Stimulated activated CD4-positive, alpha-beta T cell treated with anti-CD3 and anti-CD28 coated beads, Interleukin-4, amount 100 ng/mL, for 4 hours (primary cell): ENCODE measurements around the gene CR1L.
"Not testable (repeated sequence)": the region's sequence is repeated elsewhere in the genome, so short reads cannot be mapped to it uniquely, and the experiment has no call there.

Experiments used
- DNase-seq, 2 experiments: peaks; one replicate each; pipeline ENCODE4 v3.0.0-alpha.2; 2020

Gene CR1L

DNA sequence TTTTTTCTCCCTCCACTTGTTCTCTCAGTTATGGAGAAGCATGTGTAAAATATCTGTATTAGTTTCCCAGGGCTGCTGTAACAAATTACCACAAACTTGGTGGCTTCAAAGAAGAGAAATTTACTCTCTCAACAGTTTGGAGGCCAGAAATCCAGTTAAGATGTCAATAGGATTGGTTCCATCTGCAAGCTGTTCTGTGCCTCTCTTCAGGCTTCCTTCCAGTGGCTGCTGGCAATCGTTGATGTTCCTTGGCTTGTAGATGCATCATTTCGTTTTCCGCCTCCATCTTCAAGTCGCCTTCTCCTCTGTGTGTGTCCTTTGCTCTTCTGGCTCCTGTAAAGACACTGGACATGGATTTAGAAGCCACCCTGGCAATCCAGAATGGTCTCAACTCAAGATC is 45.6 kb downstream of the CR1L start:
- DNase-seq = not testable (repeated sequence)

DNA sequence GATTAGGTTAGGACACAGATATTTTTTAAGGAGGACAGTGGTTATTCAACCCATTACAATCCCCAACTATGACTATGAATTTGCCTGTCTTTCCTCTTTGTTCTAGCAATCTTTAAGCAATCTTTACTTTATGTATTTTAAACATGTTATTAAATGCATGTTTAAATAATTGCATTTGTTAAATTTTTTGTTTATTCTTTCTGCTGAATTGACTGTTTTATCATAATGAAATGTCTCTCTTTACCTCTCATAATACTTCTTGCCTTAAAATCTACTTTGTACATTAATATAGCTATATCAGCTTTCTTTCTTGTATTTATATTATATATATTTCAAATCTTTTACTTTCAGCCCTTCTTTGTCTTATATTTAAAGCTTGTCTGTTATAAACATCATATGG is 46.1 kb downstream of the CR1L start:
- no peak for DNase-seq

DNA sequence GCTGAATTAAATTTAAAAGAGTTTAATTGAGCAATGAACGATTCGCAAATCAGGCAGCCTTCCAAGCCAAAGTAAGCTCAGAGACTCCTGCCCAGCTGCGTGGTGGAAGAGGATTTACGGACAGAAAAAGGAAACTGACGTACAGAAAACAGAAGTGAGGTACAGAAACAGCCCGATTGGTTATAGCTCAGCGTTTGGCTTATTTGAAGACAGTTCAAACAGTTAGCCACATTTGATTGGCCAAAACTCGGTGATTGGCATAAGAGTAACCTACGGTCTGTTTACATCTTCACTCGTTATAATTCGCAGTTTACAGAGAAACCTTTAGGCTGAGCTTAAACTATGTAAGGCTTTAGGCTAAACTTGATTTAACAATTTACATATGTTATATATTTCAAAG is 46.9 kb downstream of the CR1L start:
- DNase-seq = no peak

DNA sequence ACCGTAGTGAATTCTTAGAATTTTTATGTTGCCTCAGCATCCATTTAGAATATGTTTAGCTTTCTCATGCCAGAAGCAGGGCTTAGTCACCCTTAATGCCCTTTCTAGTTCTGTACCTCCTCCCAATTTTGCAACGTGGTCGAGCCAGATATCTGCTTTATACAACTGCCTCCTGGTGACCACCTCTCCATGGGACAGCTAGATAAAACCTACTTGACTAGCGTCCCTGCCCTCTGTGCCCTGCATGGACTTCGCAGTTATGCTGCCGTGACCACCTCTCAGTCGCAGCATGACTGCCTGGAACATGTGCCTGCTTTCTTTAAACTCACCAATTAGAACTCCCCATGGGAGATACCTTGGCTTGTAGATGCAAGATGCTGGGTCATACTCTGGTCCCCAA is 47.4 kb downstream of the CR1L start:
- DNase-seq = not testable (repeated sequence)

DNA sequence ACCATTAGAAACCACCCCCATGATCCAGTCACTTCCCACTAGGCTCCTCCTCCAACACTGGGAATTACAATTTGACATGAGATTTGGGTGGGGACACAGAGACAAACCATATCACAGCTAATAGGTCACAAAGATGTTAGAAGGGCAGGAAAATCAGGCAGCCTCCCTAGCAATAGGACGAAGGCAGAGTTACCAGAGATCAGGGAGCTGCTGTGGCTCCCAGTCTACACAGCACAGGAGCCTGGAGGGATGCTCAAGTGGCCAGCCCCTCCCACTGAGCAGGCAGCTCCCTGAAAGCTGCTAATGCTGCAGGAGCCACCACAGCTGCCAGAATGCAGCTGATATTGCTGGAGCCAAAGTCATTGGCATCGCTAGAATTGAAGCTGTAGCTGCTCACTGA is 51.0 kb downstream of the CR1L start:
- no peak for DNase-seq

DNA sequence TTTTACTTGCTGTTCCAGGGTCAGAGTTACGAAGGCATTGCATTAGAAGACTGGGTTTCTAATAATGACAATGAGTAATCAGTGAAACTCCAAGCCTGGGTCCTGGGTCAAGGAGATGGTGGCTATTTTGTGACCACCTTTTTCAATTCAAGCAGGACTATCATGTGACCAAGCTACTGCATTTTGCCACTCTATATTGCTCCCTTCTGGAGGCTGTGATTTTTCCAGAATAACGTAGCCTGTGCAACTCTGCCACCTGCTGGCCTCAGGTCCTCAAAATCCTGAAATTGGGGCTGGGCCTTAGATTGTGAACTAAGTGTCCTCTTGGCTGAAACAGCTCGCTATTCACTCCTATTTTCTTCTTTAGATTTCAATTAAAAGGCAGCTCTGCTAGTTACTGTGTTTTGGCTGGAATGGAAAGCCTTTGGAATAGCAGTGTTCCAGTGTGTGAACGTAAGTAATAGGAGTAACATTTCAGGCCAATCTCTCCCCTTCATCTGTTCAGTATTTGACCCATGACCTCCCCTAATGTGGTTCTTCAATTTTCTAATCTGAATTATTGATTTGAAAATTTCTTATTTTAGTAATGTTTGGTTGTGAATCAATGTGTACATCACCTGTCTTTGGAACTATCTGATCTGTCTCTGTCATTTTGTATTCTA is 54.0 kb downstream of the CR1L start:
- peak in 1 of 2 experiments; percentile 20 for DNase-seq

DNA sequence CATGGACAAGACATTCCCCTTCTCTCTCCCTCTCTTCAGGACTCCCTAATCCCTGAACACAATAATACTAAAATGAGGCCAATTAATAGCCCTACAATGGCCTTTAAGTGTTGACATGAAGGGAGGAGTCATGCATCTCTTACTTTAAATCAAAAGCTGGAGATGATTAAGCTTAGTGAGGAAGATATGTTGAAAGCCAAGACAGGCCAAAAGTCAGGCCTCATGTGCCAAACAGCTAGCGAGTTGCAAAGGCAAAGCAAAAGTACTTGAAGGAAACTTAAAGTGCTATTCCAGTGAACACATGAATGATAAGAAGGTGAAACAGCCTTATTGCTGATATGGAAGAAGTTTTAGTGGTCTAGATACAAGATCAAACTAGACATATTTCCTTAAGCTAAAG is 57.4 kb downstream of the CR1L start:
- no peak for DNase-seq

DNA sequence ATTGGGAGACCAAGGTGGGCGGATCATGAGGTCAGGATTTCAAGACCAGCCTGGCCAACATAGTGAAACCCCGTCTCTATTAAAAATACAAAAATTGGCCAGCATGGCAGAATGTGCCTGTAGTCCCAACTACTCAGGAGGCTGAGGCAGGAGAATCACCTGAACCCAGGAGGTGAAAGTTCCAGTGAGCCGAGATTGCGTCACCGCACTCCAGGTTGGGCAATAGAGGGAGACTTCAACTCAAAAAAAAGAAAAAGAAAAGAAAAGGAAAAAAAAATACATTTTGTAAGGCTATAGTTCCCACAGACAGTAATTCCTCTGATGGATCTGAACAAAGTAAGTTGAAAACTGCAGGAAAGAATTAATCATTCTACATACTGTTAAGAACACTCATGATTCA is 58.8 kb downstream of the CR1L start:
- DNase-seq = no peak

DNA sequence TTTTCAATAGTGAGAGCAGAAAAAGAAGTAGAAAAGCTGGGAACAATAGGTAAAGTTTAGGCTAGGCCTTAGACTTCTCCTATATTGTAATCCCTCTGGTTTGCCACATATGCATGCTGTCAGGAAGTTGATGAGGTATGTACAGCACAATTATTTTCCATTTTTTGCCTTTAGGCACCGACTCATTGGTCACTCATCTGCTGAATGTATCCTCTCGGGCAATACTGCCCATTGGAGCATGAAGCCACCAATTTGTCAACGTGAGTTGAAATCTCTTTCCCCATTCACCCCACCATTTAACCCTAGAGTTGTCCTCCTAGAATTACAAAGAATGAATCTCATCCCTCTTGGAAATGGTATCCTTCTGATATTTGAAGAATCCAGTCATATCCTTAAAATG is 63.1 kb downstream of the CR1L start:
- not testable (repeated sequence) for DNase-seq

DNA sequence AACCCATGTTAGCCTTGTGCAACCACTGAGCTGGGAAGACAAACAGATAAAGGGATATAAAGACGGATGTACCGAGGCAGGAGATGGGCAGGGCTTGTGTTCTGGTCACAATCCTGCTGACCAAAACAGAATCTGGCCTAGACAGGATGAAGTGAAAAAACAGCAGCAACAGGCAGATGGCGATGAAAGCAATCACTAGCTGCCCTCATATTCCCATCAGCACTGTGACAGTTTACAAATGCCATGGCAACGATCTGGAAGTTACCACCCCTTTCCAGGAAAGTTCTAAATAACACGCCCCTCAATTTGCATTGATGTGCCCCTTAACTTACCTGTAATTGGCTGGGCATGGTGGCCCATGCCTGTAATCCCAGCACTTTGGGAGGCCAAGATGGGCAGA is 66.4 kb downstream of the CR1L start:
- DNase-seq = no peak

DNA sequence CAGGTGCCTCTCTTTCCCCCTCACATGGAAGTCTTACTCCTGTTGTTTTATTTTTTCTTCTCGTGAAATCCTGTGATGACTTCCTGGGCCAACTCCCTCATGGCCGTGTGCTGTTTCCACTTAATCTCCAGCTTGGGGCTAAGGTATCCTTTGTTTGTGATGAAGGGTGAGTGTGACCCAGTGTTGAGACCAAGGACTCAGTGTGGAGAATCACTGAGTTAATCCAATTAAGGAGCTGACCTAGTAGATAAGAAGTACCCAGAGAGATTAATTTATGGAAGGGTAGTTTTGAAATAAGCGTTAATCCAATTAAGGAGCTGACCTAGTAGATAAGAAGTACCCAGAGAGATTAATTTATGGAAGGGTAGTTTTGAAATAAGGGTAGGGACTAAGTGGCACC is 67.8 kb downstream of the CR1L start:
- DNase-seq = not testable (repeated sequence)

DNA sequence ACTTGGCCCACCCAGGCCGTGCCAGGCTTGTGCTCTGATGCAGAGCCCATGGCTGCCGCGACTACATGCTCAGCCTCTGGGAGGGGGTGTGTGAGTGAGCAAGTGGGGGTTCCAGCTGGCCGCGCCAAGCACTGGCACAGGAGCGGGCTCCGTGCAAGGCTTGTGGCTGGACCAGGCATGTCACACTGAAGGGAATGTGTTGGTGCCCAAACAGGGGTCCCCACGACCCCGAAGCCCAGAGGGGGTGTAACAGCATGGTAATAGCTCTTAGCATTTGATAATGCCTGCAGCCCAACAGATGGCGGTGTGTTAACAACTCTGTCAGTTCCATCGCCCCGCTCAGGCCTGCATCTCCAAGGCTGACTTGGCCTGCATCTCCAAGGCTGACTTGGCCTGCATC is 68.6 kb downstream of the CR1L start:
- DNase-seq = no peak

DNA sequence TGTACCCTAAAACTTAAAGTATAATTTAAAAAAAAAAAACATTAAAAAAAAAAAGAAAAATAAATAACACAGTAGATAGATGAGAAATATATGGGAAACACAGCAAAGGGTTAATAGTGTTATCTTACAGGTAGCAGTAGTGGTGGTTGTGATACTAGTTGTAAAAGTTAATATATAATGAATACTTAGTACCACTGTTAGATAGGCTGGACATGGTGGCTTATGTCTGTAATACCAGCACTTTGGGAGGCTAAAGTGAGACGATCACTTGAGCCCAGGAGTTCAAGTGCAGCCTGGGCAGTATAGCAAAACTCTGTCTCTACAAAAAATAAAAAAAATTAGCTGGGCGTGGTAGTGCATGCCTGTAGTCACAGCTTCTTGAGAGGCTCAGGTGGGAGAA is 74.3 kb downstream of the CR1L start:
- DNase-seq = no peak

DNA sequence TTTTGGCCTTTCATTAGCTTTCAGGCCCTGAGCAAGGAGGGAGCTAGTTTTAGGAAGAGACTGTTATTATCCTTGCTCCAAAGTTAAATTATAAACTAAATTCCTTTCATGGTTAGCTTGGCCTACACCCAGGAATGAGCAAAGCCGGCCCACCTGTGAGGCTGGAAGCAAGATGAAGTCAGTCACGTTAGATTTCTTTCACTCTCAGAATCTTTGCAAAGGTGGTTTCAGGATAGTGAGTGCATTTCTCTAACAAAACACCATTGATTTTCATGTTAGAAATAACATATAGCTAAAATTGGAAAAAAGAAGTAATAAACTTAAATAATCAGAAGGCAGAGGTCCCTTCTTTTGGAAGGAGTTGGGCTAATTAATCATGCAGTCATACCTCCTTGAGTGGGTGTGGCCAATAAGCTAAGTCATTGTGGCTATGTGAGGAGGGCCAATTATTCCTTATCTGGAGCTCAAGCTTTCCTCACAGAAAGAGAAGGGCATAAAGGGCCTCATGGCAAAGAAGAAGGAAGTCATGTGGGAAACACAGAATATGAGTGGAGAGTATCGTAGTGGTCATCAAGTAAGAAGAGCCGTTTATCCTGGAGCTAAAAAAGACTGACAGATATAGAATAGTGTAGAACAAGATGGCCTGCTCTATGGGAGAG is 83.4 kb downstream of the CR1L start:
- not testable (repeated sequence) for DNase-seq

DNA sequence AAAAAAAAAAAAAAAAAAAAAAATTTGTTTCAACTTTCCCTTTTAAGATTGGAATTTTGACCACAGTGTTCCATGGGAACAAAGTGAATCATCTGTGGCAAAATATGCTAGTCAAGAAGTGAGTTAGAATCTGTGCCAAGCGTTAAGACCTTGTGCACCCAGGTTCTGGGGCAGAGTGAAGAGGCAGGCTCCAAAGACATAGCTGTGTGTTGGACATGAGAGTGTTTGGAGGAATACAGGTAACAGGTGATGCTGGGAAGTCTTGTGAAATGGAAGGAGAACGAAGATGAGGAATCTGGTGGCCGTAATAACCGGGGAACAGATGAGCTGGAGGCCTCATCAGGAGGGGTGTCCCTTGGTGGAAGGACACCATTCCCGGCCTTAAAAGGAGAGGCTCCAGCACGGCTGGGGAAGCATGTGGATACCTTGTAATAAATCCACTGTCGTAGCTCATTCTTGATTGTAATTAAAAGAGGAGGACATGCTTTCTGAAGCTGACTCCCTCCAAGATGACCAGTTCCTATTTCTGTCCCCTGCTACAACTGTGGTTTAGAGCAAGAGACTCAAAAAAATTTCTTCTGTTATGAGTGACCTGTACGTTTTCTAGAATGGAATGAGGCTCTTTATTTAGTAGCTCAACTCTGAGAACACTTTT is 92.7 kb downstream of the CR1L start:
- not testable (repeated sequence) for DNase-seq

DNA sequence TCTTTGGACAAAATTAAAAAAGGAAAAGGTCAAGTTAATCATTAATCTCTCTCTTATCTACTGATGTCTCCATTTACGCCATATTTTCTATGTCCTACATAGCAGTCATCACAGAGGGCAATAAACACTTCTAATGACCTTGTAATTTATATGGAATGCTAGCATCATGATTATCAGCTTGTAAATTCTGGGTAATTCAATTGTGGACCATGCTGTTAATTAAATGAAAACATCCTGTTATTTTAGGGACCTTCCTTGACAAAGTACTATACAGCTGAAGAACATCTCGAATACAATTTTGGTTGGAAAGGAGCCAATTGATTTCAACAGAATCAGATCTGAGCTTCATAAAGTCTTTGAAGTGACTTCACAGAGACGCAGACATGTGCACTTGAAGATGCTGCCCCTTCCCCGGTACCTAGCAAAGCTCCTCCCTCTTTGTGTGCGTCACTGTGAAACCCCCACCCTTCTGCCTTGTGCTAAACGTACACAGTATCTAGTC is 93.3 kb downstream of the CR1L start:
- peak in 1 of 2 experiments; percentile 47 for DNase-seq

DNA sequence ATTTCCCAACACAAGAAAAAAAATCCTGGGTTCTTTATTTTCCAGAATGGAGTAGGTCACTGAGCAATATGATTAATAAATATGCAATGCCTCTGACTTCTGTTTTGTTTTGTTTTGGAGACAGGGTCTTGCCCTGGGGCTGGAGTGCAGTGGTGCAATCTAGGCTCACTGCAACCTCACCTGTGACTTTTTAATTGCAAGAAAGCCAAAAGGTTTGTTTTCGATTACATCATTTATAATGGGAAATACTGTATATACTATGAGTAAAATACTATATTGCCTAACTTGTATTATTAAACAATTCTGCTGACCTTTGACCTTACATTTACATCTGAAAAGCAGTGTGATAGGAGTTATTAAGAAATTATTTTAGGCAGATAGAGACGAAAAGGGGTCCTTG is 95.3 kb downstream of the CR1L start:
- DNase-seq = no peak

DNA sequence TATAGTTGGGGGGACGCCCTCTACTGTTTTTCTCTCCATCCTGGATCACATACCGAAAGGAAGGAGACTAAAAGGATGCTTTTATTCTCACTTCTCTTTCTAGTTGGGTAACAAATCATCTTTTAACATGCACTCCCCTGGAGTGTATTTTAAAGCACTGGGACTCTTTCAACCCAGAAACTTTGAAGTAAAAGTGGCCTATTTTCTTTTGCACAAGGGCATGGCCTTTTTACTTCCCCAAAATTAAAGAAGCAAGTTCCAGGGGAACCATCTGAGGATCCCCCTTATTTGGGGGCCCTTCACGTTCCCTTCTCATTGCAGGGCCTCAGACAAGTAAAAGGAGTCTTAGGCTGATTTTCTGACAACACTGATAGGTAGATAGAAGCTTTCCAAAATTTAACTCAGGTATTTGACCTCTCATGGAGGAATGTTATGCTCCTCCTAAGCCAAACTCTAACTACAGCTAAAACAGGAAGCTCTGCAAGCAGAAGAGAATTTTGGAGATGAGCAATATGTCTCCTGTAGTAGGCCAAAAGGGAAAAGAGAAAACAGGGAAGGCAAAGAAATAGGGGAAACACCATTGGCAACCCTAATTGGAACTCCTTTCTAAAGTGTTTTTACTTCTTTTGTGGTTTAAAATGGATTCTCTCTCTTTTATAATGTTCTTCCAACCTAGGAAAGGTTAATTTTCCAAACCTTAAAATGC is 98.1 kb downstream of the CR1L start:
- DNase-seq = no peak

DNA sequence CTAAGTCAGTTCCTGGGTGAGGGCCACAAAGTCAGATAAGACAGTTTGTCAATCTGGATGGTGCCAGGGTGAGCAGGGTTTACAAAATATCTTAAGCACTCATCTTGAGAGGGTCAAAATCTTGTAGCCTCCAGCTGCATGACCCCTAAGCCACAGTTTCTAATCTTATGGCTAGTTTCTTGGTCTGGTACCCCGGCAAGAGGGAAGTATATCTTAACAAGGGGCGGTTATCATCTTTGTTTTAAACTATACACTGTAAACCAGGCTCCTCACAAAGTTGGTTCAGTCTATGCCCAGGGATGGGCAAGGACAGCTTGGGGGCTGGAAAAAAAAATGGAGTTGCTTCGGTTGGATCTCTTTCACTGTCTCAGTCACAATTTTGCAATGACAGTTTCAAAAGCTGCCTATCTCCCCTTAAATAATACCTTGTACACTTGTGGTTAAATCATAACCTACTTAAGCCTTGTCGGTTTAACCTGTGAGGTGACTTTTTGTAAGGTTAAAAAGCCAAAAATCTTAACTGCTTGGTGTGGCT is 99.1 kb downstream of the CR1L start:
- no peak for DNase-seq

DNA sequence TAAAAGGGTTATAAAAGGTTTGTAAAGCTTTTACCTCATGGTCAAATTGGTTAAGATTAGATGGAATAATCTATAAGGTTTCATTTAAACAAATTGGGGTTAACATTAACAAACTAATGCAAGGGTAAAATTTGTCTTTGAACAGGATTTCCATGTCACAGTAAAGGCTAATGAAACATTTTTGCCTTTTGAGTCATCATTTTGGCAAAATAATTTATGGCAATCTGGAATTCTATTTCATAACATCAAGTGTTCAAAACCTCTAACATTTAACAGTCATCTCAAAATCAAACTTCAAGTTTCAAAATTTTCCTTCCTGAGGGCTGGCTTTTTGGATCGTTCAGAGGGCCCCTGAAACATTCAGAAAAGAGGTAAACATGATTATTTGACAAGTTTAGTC is 100.4 kb downstream of the CR1L start:
- no peak for DNase-seq

DNA sequence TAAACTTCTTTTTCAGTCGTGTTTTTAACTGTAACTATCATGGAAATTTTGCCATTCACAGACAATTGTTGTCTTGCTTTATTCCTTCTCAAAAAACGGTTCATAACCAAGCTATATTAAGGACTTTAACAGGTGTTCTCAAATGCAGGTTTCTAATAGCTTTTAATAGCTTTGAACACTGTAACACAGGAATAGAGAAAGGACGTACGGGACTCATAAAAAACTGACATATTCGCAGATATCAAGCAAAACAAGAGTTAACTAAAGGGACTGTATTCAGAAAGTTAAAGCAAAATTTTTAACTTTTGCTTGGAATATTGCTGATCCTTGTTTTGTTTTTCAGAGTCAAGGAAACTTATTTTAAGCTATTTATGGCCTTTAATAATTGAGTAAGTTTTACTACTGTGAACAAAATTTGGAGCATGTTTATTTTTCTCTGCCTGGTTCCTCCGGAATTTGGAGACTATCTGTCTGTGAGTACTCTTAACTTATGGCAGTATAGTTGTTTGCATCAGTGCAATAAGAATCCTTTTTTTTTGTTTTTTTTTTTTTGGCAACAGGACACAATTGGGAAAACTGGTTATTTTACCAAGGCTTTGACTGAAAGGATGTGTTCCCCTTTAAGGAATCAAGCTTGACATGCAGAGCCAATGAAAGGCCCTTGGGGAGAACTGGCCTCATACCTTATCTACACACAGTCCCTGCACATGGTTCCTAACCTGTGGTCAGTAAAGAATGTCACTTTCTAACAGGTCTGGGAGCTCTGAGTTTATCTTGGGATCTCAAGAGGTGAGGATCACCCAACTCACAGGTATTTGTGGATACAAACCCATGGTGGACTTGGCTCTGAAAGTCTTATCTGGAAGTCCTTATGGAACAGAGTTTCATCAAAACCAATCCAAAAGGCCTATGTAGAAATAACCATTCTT is 101.2 kb downstream of the CR1L start:
- no peak for DNase-seq
